GM21360 (cell line): Measurements from ENCODE around the gene IFNA21.
"Not testable (repeated sequence)": the region's sequence is repeated elsewhere in the genome, so short reads cannot be mapped to it uniquely, and the experiment has no call there.

Experiments
- ATAC-seq: cut with Tn5 transposase; IDR thresholded peaks from one replicate; pipeline ENCODE4 v1.9.1; 2021; ENCODE audit warnings: mild to moderate bottlenecking, moderate library complexity; ENCODE audit not compliant: unreplicated experiment

Gene IFNA21

GRCh38 chr9:21166560-21166959 lies at the start of gene IFNA21:
Gene IFNA21 (minus strand): TSS chr9:21166660. CDS start chr9:21166612, 48 bp downstream.
- ATAC-seq: not testable (repeated sequence)

- ATAC-seq: peak; percentile 76
Measured at GRCh38 chr9:21213411-21214326, 47.2 kb upstream of the IFNA21 start.

- not testable (repeated sequence) for ATAC-seq
Measured at GRCh38 chr9:21212160-21212559, 45.7 kb upstream of the IFNA21 start.

- ATAC-seq: not testable (repeated sequence)
Measured at GRCh38 chr9:21210782-21211181, 44.3 kb upstream of the IFNA21 start.

- no peak for ATAC-seq
Measured at GRCh38 chr9:21210311-21210710, 43.9 kb upstream of the IFNA21 start.

- not testable (repeated sequence) for ATAC-seq
Measured at GRCh38 chr9:21207043-21207442, 40.6 kb upstream of the IFNA21 start, which contains the start of gene IFNA10. Gene IFNA10 (minus strand): TSS chr9:21207143. CDS start chr9:21207097, 46 bp downstream.

- no peak for ATAC-seq
Measured at GRCh38 chr9:21205204-21205603, 38.7 kb upstream of the IFNA21 start.

GRCh38 chr9:21202105-21202504 lies 35.6 kb upstream of the IFNA21 start, which contains the start of gene IFNA7:
Gene IFNA7 (minus strand): TSS chr9:21202205. CDS start chr9:21202165, 40 bp downstream.
- ATAC-seq: not testable (repeated sequence)

- peak; percentile 91 for ATAC-seq
Measured at GRCh38 chr9:21194867-21195776, 28.7 kb upstream of the IFNA21 start.

- not testable (repeated sequence) for ATAC-seq
Measured at GRCh38 chr9:21187487-21187886, 21.0 kb upstream of the IFNA21 start, which contains the start of gene IFNA4. Gene IFNA4 (minus strand): TSS chr9:21187587. CDS start chr9:21187531, 56 bp downstream.

GRCh38 chr9:21182810-21183736 lies 16.6 kb upstream of the IFNA21 start:
- ATAC-seq: peak; percentile 97

GRCh38 chr9:21174671-21175070 lies 8.2 kb upstream of the IFNA21 start:
- ATAC-seq: no peak

GRCh38 chr9:21172156-21172555 lies 5.7 kb upstream of the IFNA21 start:
- ATAC-seq: no peak

- ATAC-seq: no peak
Measured at GRCh38 chr9:21171351-21171750, 4.9 kb upstream of the IFNA21 start.

GRCh38 chr9:21165516-21165915 lies 944 bp downstream of the IFNA21 start:
- no peak for ATAC-seq

GRCh38 chr9:21160178-21160577 lies 6.3 kb downstream of the IFNA21 start:
- ATAC-seq: peak; percentile 91

- no peak for ATAC-seq
Measured at GRCh38 chr9:21155501-21155900, 11.0 kb downstream of the IFNA21 start.

- peak; percentile 84 for ATAC-seq
Measured at GRCh38 chr9:21154018-21154608, 12.3 kb downstream of the IFNA21 start.

GRCh38 chr9:21153336-21154017 lies 13.0 kb downstream of the IFNA21 start:
- peak; percentile 23 for ATAC-seq
